GM19351 (cell line): ENCODE data around the gene RAD50.
A peak's percentile ranks its signal among the peaks of the same experiment; 100 is the strongest.

ENCODE experiments used
- ATAC-seq: cut with Tn5 transposase; IDR thresholded peaks from one replicate; pipeline ENCODE4 v1.9.1; 2021; ENCODE audit warnings: mild to moderate bottlenecking, moderate library complexity; ENCODE audit not compliant: unreplicated experiment

Gene RAD50

GRCh38 chr5:132659598-132660493, 103.1 kb downstream of the RAD50 start:
- ATAC-seq: no peak

- peak; percentile 19 for ATAC-seq
Measured at GRCh38 chr5:132661231-132662003, 104.6 kb downstream of the RAD50 start.

- no peak for ATAC-seq
Measured at GRCh38 chr5:132662004-132662401, 105.2 kb downstream of the RAD50 start.

DNA sequence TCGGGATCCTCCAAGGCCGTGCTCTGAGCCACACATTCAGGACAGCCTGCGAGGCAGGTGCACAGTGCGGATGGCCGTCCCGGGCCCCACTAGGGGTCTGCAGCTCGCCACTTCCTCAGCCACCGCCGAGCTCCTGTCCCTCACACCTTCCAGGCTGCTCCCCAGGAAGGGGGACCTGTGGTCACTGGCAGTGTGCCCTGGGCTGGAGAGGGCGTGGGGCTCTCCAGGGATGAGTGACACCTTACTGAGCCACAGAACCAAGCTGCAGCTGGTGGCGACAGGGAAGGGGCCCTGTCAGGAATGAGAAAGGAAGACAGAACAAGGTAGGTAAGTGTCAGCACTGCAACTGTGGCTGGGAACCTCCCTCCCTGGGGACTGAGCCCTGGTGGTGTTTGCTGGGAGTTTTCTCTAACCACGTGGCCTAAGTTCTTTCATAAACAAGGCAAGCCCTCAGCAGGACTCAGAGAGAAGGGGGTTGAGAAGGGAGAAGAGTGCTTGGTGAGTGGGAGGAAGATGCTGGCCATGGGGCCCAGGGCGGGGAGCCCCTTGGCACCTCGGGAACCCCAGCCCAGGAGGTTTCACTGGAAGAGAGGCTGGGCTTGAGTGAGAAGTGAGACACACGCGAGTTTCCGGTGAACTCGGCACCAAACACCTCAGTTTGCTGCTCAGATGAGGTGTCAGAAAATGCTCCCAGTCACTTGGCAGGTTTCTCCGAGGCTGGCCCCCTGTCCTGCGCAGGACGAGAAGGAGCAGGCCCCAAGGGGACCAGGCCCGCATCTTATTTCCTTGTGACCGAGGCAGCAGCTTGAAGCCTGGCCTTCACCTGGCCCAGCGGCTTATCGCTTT, 106.4 kb downstream of the RAD50 start:
- peak; percentile 57 for ATAC-seq

GRCh38 chr5:132663771-132664695, 107.3 kb downstream of the RAD50 start:
- peak; percentile 60 for ATAC-seq

- no peak for ATAC-seq
Measured at GRCh38 chr5:132664696-132665209, 108.0 kb downstream of the RAD50 start.

- ATAC-seq: no peak
Measured at GRCh38 chr5:132665574-132666080, 108.8 kb downstream of the RAD50 start.

DNA sequence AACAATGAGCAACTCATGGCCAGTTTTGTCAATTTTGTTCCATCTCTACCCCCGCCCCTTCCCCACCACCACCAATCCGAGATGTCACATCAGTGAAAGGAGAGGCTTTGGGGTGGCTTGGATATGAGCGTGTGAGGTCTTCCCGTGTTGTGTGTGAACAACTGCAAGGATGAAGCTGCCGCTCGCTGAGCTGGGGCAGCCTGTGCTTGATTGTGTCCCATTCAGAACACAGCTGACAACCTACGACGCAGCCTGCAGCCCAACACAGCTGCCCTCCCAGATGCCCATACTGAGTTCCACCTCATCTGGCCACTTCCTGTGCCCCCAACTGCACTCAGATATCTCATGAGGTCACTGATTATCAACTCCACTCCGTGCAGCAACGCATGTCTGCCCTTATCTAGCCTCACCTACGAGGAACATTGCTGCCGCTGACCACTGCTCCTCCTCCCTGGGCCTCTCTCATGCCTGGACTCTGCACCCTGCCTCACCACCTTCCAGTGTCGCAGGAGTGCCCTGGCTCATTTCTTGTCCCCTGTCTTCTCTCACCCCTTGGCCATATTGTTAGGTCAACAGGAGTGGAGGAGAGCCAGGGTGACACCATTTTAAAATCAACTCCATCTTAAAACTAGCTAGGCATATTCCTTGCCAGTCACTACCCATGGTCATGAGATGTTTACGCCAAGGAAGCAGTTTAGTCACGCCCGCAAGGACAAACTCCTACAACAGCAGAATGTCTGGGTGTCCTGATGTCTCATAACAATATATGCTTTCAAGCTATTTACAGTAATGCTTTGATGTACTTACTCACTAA, 109.7 kb downstream of the RAD50 start:
- ATAC-seq: no peak

DNA sequence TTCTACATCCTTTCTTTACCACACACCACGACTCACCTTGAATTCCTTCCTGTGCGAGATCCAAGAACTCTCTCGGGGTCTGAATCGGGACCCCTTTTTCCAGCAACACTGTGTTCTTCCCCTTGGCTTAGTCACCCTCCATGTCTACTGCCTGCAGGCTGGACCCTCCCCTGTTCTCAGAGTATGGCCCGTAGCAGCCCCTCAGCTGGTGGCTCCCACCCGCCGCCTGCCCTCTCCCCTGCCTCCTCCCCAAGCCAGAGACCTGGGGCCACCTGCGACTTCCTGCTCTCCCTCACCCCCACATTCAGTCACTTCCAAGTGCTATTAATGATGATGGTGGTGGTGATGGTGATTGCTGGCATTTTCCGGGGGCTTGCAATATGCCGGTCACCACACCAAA, 110.5 kb downstream of the RAD50 start:
- no peak for ATAC-seq

GRCh38 chr5:132667761-132668705, 111.3 kb downstream of the RAD50 start:
- no peak for ATAC-seq

DNA sequence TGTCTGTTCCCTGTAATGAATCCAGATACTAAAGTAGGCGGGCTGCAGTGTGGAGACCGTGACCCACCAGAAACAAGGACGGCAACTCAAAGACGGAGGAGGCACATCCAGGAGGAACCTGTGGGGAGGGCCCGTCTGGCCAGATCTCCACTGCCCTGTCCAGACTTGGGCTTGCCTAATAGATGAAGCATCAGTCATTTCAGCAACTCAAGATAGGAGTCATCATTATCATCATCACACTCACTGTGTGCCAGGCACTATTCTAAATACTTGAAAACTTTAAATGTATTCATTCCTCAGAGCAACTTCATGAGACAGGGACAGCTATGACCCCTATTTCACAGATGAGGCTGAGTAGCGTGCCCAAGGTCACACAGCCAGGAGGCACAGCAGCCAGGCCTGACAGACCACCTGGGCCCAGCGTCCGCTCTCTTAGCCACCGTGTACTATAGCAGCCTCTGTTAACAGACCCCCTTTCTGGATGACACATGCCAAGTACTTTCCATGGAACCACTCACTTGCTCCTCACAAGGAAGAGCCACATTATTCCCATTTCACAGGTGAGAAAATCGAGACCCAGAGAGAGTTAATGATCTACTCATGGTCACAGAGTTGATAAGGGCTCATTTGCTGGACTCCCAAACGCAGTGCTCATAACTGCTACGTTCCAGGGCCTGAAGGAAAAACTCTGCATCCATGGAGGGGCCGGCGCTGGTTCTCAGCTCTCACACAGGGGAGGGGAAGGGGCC, 112.1 kb downstream of the RAD50 start:
- ATAC-seq: no peak

- ATAC-seq: no peak
Measured at GRCh38 chr5:132669455-132669820, 112.7 kb downstream of the RAD50 start.

DNA sequence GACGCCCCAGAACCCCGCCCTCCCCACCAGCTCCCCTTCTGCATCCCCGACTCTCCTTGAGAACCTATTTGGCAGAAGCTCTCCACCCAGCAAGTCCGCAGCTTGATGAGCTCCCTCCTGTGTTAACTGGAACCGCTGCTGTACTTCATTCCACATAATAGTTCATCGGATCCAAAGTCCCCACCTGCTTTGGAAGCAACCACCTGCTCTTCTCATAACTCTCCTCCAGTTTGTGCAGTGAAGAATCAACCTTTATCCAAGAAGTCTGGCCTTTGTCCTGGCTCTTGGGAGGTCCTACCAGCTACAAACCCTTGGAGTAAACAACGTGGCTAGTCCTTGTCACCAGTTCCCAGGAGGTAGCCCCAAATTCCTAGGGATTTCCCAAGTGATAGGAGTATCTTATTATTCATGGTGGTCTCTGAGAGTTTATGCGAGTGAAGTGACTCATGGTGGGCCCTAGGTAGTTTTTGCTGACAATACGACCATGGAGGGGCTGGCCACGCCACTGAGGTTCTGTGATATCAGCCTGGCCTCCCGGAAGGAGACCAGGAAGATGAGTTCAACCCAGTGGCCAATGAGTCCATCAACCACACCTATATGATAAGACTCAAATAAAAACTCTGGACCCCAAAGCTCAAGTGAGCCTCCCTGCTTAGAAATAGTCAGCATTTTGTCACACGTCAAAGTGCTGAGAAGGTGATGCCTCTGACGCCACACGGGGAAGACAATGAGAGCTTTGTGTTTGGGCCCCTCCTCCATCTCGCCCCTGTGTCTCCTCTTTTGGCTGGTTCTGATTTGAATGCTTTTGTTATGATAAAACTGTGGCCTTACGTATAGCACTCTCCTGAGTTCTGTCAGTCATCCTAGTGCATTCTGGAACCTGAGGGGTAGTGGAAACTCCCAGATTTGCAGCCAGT, 113.4 kb downstream of the RAD50 start:
- no peak for ATAC-seq

GRCh38 chr5:132671000-132671399, 114.2 kb downstream of the RAD50 start:
- no peak for ATAC-seq

GRCh38 chr5:132673488-132673887, 116.7 kb downstream of the RAD50 start:
- ATAC-seq: no peak
